GM19351 (cell line): Measurements from ENCODE around the gene SYT10.
"Not testable (repeated sequence)": the region's sequence is repeated elsewhere in the genome, so short reads cannot be mapped to it uniquely, and the experiment has no call there.

Experiments used
- ATAC-seq: cut with Tn5 transposase; IDR thresholded peaks from one replicate; pipeline ENCODE4 v1.9.1; 2021; ENCODE audit warnings: mild to moderate bottlenecking, moderate library complexity; ENCODE audit not compliant: unreplicated experiment

Gene SYT10

GRCh38 chr12:33357181-33357580 is 82.4 kb downstream of the SYT10 start:
- ATAC-seq = no peak

GRCh38 chr12:33349791-33350190 is 89.8 kb downstream of the SYT10 start:
- ATAC-seq = no peak

GRCh38 chr12:33331961-33332398 is 107.6 kb downstream of the SYT10 start:
- not testable (repeated sequence) for ATAC-seq

GRCh38 chr12:33330940-33331339 is 108.7 kb downstream of the SYT10 start:
- ATAC-seq = no peak
